HG03060 (cell line): ENCODE measurements around the gene ATP5ME.
"Not testable (repeated sequence)": the region's sequence is repeated elsewhere in the genome, so short reads cannot be mapped to it uniquely, and the experiment has no call there.

Experiments used
- ATAC-seq: cut with Tn5 transposase; IDR thresholded peaks from one replicate; pipeline ENCODE4 v1.9.1; 2021; ENCODE audit warnings: low read depth, moderate number of reproducible peaks; ENCODE audit not compliant: unreplicated experiment

The ATP5ME gene

GRCh38 chr4:674172-675035 lies at the start of gene ATP5ME, which contains the start of gene MYL5:
ATP5ME (minus strand) TSS chr4:674276; CDS start chr4:674247, 29 bp downstream.
MYL5 (plus strand) TSS chr4:674542; CDS start chr4:678027, 3,485 bp downstream.
- ATAC-seq, result peak; percentile 50

- no peak for ATAC-seq
Measured at GRCh38 chr4:722851-723360, 48.8 kb upstream of the ATP5ME start.

GRCh38 chr4:722169-722725 lies 48.2 kb upstream of the ATP5ME start:
- no peak for ATAC-seq

GRCh38 chr4:721261-722168 lies 47.4 kb upstream of the ATP5ME start:
- ATAC-seq, result no peak

- no peak for ATAC-seq
Measured at GRCh38 chr4:720111-720860, 46.2 kb upstream of the ATP5ME start.

GRCh38 chr4:718460-718859 lies 44.4 kb upstream of the ATP5ME start:
- ATAC-seq, result no peak

GRCh38 chr4:717601-718320 lies 43.7 kb upstream of the ATP5ME start:
- ATAC-seq, result no peak

GRCh38 chr4:714087-714486 lies 40.0 kb upstream of the ATP5ME start:
- no peak for ATAC-seq

GRCh38 chr4:712916-713632 lies 39.0 kb upstream of the ATP5ME start:
- ATAC-seq, result no peak

GRCh38 chr4:712093-712492 lies 38.0 kb upstream of the ATP5ME start:
- no peak for ATAC-seq

GRCh38 chr4:710916-711315 lies 36.8 kb upstream of the ATP5ME start:
- no peak for ATAC-seq

- ATAC-seq, result no peak
Measured at GRCh38 chr4:710116-710515, 36.0 kb upstream of the ATP5ME start.

- ATAC-seq, result no peak
Measured at GRCh38 chr4:709348-709747, 35.3 kb upstream of the ATP5ME start.

GRCh38 chr4:708631-708933 lies 34.5 kb upstream of the ATP5ME start:
- ATAC-seq, result no peak

- ATAC-seq, result no peak
Measured at GRCh38 chr4:707929-708630, 34.0 kb upstream of the ATP5ME start.

GRCh38 chr4:706834-707598 lies 32.9 kb upstream of the ATP5ME start:
- ATAC-seq, result no peak

GRCh38 chr4:706083-706633 lies 32.1 kb upstream of the ATP5ME start:
- not testable (repeated sequence) for ATAC-seq
